HepG2 (cell line): ENCODE measurements around the gene GLRX5.

Experiments
- CBX1 ChIP-seq: IDR thresholded peaks from one replicate; pipeline ENCODE4 v1.6.1; 2016; ENCODE audit warnings: antibody characterized with exemption, low read depth
- GABPA ChIP-seq, 2 experiments: IDR thresholded peaks; 2 replicates each; pipeline ENCODE4 v1.6.1; 2011 to 2016; ENCODE audit warnings: low read depth in 2 of 2, low read length in 1 of 2, missing biosample characterization in 1 of 2, missing genetic modification characterization in 1 of 2
- NBN ChIP-seq: fragments of 450-650 bp; conservative IDR thresholded peaks from 2 replicates; pipeline ENCODE4 v1.6.1; 2017
- TAF1 ChIP-seq: sonication (generic); formaldehyde crosslinking; IDR thresholded peaks from 2 replicates; pipeline ENCODE4 v1.4.0; 2020; ENCODE audit warnings: missing genetic modification reagents
- TAF15 ChIP-seq: fragments of 200-400 bp; formaldehyde crosslinking; IDR thresholded peaks from one replicate; pipeline ENCODE4 v1.6.1; 2018; ENCODE audit warnings: mild to moderate bottlenecking, low read depth, low read length; ENCODE audit not compliant: poor library complexity, severe bottlenecking
- ZBTB2 ChIP-seq: sonication (generic); formaldehyde crosslinking; IDR thresholded peaks from 2 replicates; pipeline ENCODE4 v1.8.0; 2022; ENCODE audit warnings: low read depth, missing genetic modification reagents
- ZNF263 ChIP-seq: sonication (generic); formaldehyde crosslinking; IDR thresholded peaks from 2 replicates; pipeline ENCODE4 v1.4.0; 2020; ENCODE audit warnings: missing genetic modification reagents

DNA sequence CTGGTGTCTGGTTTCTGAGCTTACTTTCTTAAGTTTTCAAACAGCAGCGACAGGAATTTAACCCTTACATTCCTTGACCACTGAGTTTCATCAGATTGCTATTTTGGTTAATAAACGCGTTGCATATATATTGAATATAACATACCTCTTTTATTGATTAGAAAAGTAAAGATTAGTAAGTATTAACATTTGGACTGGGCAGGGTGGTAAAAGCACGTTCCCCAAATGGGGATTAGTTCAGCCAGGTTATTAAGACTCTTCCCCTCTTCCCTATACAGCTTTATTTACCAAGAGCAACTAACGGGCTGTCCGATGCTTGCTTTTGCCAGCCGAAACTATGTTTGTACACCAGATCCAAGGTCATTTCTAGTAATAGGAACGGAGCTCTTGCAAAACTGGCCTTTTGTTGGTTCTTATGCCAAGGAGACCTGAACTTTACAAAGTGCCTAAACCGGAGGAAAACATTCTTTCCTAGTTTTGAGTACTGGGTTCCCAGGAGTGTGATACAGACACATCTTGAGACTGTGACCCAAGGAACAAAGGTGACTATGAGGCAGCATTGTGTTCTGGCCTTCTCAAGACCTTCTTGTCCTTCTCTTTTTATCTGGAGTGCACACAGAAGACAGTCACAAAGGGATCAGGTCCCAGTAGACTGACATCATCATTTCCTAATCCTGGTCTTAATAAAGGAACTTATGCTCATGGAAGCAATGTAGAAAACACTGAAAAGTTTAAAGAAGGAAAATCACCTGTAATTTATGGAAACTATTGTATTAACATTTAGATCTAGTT is 2.6 kb downstream of the GLRX5 start:
- TF ChIP-seq GABPA (IDR thresholded peaks at IDR 0.05; ENCODE audit: low read depth, low read length) (no peak), GABPA (CRISPR knock-in tag; IDR thresholded peaks at IDR 0.05; ENCODE audit: low read depth) (0 out of 2 replicates have a peak, but pooled peaks have one; percentile 45), TAF15 (no peak), ZNF263 (no peak), NBN (no peak), TAF1 (no peak), CBX1 (no peak), ZBTB2 (CRISPR knock-in tag) (0 out of 2 replicates have a peak, but pooled peaks have one; percentile 39)
